A549 (cell line): ENCODE data around the gene IPO8. TPM values are rescaled to one million over a fixed set of nuclear protein-coding genes. Genes with fewer than 3 reads are reported as not detected.

Experiments
- ATAC-seq, 2 experiments: fragments of 200-7000 bp in 1 of 2; fragments of >200 bp in 1 of 2; cut with Nextera tagmentation in 1 of 2; cut with Tn5 transposase in 1 of 2; 3 replicates each; pipeline versions ENCODE4 v1.8.0 to v1.9.1; 2018 to 2020; ENCODE audit warnings: mild to moderate bottlenecking in 1 of 2, moderate library complexity in 1 of 2
- CTCF ChIA-PET: fragments of 300-600 bp; sonication (Branson Sonifier 250); formaldehyde crosslinking; extraction: SDS; loops from one replicate; lab custom pipeline; 2021; ENCODE audit warnings: antibody characterized with exemption, inconsistent platforms; lab: Yijun Ruan, JAX
- POLR2A ChIA-PET: fragments of 350-600 bp; formaldehyde crosslinking; extraction: SDS; loops from one replicate; lab custom pipeline; 2021; ENCODE audit warnings: antibody characterized with exemption, inconsistent platforms; lab: Yijun Ruan, JAX
- DNase-seq, 2 experiments: peaks; one replicate each; pipeline versions ENCODE4 v3.0.0 to v3.0.0-alpha.2; 2011 to 2016; ENCODE audit warnings: low read depth in 1 of 2, low spot score in 1 of 2
- FAIRE-seq: peaks from 2 replicates; lab custom pipeline; 2011; peaks lifted over from hg19 to GRCh38; lab: Jason Lieb, UNC
- H3K27ac ChIP-seq, 2 experiments: fragments of >200 bp; sonication (Bioruptor Twin); formaldehyde crosslinking; 3 replicates each; pipeline ENCODE4 v1.5.1; 2016 to 2017
- H3K4me1 ChIP-seq: fragments of >200 bp; sonication (Bioruptor Twin); formaldehyde crosslinking; 3 replicates; pipeline ENCODE4 v1.6.1; 2016
- H3K4me2 ChIP-seq: fragments of >200 bp; sonication (Bioruptor Twin); formaldehyde crosslinking; 3 replicates; pipeline ENCODE4 v1.6.1; 2016
- H3K4me3 ChIP-seq: fragments of >200 bp; sonication (Bioruptor Twin); formaldehyde crosslinking; 3 replicates; pipeline ENCODE4 v1.5.1; 2016
- H3K9me3 ChIP-seq: fragments of >200 bp; sonication (Bioruptor Twin); formaldehyde crosslinking; 3 replicates; pipeline ENCODE4 v1.6.1; 2016
- FOSB ChIP-seq: fragments of 250-450 bp; sonication (Bioruptor Pico); IDR thresholded peaks from 2 replicates; pipeline ENCODE4 v1.5.0; 2020; ENCODE audit warnings: mild to moderate bottlenecking, moderate library complexity
- FOSL2 ChIP-seq, 2 experiments: fragments of 450-650 bp in 1 of 2; fragments of >200 bp in 1 of 2; sonication (Bioruptor Twin) in 1 of 2; formaldehyde crosslinking; IDR thresholded peaks; 2 replicates each; pipeline versions ENCODE4 v1.5.0 to v1.6.1; 2016 to 2020; ENCODE audit warnings: mild to moderate bottlenecking in 1 of 2, moderate library complexity in 1 of 2
- MYC ChIP-seq: IDR thresholded peaks from 2 replicates; pipeline ENCODE4 v1.6.1; 2012; ENCODE audit warnings: mild to moderate bottlenecking, inconsistent platforms, low read length, improper control_type of control experiment, borderline replicate concordance
- PHF8 ChIP-seq: fragments of 200-600 bp; sonication (generic); IDR thresholded peaks from 2 replicates; pipeline ENCODE4 v1.6.1; 2016; ENCODE audit warnings: low read depth, mild to moderate bottlenecking, antibody characterized with exemption, moderate library complexity, borderline replicate concordance
- RCOR1 ChIP-seq: fragments of 150-350 bp; IDR thresholded peaks from 2 replicates; pipeline ENCODE4 v1.6.1; 2014; ENCODE audit warnings: antibody characterized with exemption, low read length, low read depth
- RFX5 ChIP-seq: fragments of 450-650 bp; IDR thresholded peaks from 2 replicates; pipeline ENCODE4 v1.7.1; 2014; ENCODE audit warnings: antibody characterized with exemption, mild to moderate bottlenecking, moderate library complexity
- SREBF2 ChIP-seq: fragments of 450-650 bp; IDR thresholded peaks from 2 replicates; pipeline ENCODE4 v1.6.1; 2014; ENCODE audit warnings: mild to moderate bottlenecking, moderate library complexity
- ZFP36 ChIP-seq: fragments of 450-650 bp; IDR thresholded peaks from 2 replicates; pipeline ENCODE4 v1.6.1; 2014; ENCODE audit warnings: borderline replicate concordance; ENCODE audit not compliant: partially characterized antibody
- WGBS: methylation state at CpG from one replicate; pipeline ENCODE4 v1.1.6; 2017; ENCODE audit errors: missing lambda C conversion rate; 5-methylcytosine and 5-hydroxymethylcytosine counted together
- polyA plus RNA-seq, 4 experiments: library from polyadenylated mRNA; depleted of rRNA in 3 of 4; stranded (reverse); fragments of >200 nt; fragmentation: RNase III in 1 of 4; extraction: RNeasy Plus Mini Kit Qiagen cat#74134 plus additional on column Dnase treatment in 1 of 4; gene quantifications; 2 replicates in 3 of 4; 3 replicates in 1 of 4; pipeline ENCODE4 v1.2.3, GENCODE V29; 2011 to 2017
- TF ChIP-seq, protein P1 (sequence below): fragments of >200 bp; sonication (Bioruptor Twin); formaldehyde crosslinking; IDR thresholded peaks from 2 replicates; pipeline ENCODE4 v1.6.1; 2016
- TF ChIP-seq, protein P2 (sequence below): fragments of 150-350 bp; IDR thresholded peaks from 2 replicates; pipeline ENCODE4 v1.6.1; 2014; ENCODE audit warnings: low read depth, mild to moderate bottlenecking, low read length

Gene IPO8
- polyA plus RNA-seq, 2 of the 4 experiments (the other 2 are of a cell fraction) = 23.1 to 31.8 TPM

GRCh38 chr12:30696486-30696885 lies 817 bp upstream of the IPO8 start:
- no peak for TF ChIP-seq FOSB (CRISPR knock-in tag)
- TF ChIP-seq, all 56 proteins: peak for 0
- FAIRE-seq (no peak), DNase-seq (no peak), ATAC-seq (no peak)
- H3K4me2 ChIP-seq = peak overlapping the region; percentile 83
- peaks cover 20% of the 10 kb centered on the region; the same call in 2 of the 3 replicates for H3K4me1 ChIP-seq
- H3K4me3 ChIP-seq = peak overlapping the region; percentile 87
- 93% methylated on average over 14 of the region's 14 CpGs for WGBS
- H3K9me3 ChIP-seq = no peaks in the 10 kb centered on the region
- POLR2A ChIA-PET = interaction anchor here (1.2 kb wide), 2 partner anchors 28 to 99 kb away, joined by 3 to 12 read pairs; no protein-coding TSS in a partner anchor
- H3K27ac ChIP-seq = peak overlapping the region; percentile 87 to 96; a peak in 5 of 6 replicates
- CTCF ChIA-PET = interaction anchor here (1.2 to 1.7 kb wide), 3 partner anchors 14 to 59 kb away, joined by 4 to 10 read pairs (median 6); partner anchors contain the start of gene CAPRIN2

- Histone ChIP-seq H3K9me3 (no peaks in the 10 kb centered on the region), H3K4me1 (peaks cover 24% of the 10 kb centered on the region; the same call in 2 of the 3 replicates), H3K4me2 (peak overlapping the region; percentile 83), H3K27ac (peak overlapping the region; percentile 87 to 96), H3K4me3 (peak overlapping the region; percentile 87)
- WGBS = 3% methylated on average over 6 of the region's 6 CpGs
- ChIA-PET POLR2A (interaction anchor here (0.7 to 1.2 kb wide), 7 partner anchors 9 to 381 kb away, joined by 3 to 17 read pairs (median 4); partner anchors contain the start of gene CAPRIN2), CTCF (interaction anchor here (0.6 to 2.7 kb wide), 10 partner anchors 11 to 822 kb away, joined by 3 to 11 read pairs (median 7); partner anchors contain the start of gene CAPRIN2)
- FAIRE-seq (peak; percentile 13), ATAC-seq (peak in 1 of 2 experiments; percentile 55; a peak in 5 of 6 replicates), DNase-seq (no peak)
- TF ChIP-seq MYC (no peak), PHF8 (peak; percentile 20; the same call in 1 of the 2 replicates), RCOR1 (no peak), RFX5 (no peak)
Measured at GRCh38 chr12:30696103-30696408, 387 bp upstream of the IPO8 start.

DNA sequence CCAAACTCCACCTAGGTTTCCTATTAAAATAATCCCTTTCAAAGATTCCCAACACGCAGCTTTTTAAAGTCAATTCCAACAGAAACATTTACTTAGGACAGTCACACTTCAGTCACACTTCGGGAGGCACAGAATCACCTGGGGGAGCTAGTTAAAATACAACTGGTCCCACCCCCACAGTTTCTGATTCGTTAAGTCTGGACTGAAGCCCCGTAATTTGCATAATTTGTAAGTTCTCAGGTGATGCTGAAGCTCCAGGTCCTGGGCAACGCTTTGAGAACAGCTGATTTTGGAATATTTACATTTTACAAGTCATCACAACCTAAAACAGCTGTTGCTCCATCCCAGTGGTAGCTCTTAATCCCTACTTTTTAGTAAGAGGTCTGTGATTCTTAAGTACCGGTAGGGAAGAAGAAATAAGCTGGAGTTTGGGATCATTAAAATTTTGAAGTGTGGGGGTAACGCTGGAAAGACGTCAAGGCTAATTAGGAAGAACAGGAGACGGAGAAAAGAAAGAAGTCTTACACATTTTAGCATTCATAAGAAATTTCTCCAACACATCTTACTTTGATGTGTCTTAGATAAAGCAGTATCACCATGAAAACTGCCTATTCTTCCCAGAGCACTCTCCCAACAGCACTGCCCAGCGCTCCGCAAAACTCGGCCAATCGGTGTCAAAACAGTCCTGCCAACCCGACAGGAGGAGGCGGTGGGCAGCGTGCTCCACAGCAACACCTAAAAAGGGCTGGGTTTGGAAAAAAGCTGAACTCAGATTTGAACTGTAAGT lies 1.1 kb downstream of the IPO8 start:
- POLR2A ChIA-PET = interaction anchor here (1.2 kb wide), 1 partner anchor 11 kb away, joined by 3 read pairs; no protein-coding TSS in a partner anchor
- no peak for FAIRE-seq
- CTCF ChIA-PET = interaction anchor here (0.8 to 2.7 kb wide), 10 partner anchors 10 to 239 kb away, joined by 3 to 11 read pairs (median 7); partner anchors contain the start of gene CAPRIN2

DNA sequence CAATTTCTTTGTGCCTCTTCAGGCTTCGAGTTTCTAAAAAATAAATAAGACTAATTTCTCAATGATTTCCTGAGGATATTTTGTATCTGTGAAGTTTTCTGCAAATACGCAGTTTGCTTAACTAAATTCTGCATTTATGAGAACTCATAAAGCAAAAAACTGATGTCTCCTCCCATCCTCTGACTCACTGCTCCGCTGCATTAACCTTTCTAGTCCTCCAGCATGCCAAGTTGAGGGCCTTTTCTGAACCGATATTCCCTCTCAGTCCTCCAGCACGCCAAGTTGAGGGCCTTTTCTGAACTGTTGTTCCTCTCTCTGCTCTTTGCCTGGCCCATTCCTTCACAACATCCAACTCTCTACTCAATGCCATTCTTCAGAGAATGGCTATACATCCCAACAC lies 3.2 kb downstream of the IPO8 start:
- H3K4me2 ChIP-seq = no peak overlapping the region
- POLR2A ChIA-PET = no interaction called here
- H3K9me3 ChIP-seq = no peaks in the 10 kb centered on the region
- TF ChIP-seq, protein P1, sequence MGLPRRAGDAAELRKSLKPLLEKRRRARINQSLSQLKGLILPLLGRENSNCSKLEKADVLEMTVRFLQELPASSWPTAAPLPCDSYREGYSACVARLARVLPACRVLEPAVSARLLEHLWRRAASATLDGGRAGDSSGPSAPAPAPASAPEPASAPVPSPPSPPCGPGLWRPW = no peak
- TF ChIP-seq FOSB (CRISPR knock-in tag) = no peak
- TF ChIP-seq, all 56 proteins: peak for 0
- CTCF ChIA-PET = no interaction called here
- no peak overlapping the region for H3K27ac ChIP-seq
- WGBS = 83% methylated on average over 5 of the region's 5 CpGs
- ATAC-seq (no peak), FAIRE-seq (no peak), DNase-seq (no peak)
- H3K4me3 ChIP-seq = no peak overlapping the region
- H3K4me1 ChIP-seq = peaks cover 33% of the 10 kb centered on the region; the same call in 2 of the 3 replicates

More for the DNA sequence above, 1.1 kb downstream of the IPO8 start:
- ATAC-seq (peak; percentile 70 to 82), DNase-seq (peak; percentile 53 to 57)
- Histone ChIP-seq H3K4me1 (peaks cover 28% of the 10 kb centered on the region; the same call in 2 of the 3 replicates), H3K9me3 (no peaks in the 10 kb centered on the region), H3K4me3 (peak overlapping the region; percentile 87), H3K27ac (peak overlapping the region; percentile 87 to 96), H3K4me2 (peak overlapping the region; percentile 79)
- TF ChIP-seq, protein P2, sequence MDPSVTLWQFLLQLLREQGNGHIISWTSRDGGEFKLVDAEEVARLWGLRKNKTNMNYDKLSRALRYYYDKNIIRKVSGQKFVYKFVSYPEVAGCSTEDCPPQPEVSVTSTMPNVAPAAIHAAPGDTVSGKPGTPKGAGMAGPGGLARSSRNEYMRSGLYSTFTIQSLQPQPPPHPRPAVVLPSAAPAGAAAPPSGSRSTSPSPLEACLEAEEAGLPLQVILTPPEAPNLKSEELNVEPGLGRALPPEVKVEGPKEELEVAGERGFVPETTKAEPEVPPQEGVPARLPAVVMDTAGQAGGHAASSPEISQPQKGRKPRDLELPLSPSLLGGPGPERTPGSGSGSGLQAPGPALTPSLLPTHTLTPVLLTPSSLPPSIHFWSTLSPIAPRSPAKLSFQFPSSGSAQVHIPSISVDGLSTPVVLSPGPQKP = no peak
- TF ChIP-seq ZFP36 = no peak
- 7% methylated on average over 16 of the region's 16 CpGs for WGBS

DNA sequence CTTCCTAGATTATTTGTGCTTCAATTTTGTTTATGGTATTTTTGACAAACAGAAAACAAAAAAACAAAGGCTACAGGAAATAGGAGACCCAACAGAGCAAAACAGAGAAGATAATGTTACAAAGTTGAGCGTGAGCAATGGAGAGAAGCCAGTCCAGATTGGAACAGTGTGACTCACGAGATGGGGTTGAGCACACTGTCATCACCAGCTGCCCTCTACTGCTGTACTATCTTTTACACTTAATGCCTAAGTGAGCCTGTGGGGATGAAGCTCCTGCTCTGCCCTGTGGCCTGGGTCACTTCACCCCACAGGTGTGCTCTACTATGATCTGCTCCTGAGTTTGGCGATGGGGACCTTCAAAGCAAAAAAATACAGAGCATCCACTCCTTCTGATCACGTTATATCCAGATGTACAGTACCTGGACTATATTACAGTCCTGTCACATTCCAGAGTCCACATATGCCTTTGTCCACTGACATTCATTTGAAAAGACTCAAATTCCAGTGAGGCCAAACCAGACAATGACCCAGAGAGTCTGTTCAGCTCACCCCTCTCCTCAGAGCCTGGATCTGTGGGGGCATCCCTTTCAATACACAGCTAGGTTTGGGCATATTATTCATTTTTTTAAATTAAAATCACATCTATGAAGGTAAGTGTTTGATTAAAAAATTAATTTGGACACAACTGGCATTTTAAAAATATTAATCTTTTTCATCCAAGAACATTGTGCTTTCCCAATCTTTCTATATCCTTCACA lies 4.4 kb downstream of the IPO8 start:
- WGBS = 54% methylated on average over 4 of the region's 4 CpGs
- Histone ChIP-seq H3K9me3 (no peaks in the 10 kb centered on the region), H3K4me1 (peaks cover 34% of the 10 kb centered on the region; the same call in 2 of the 3 replicates), H3K27ac (peak overlapping the region in 1 of 2 experiments; percentile 15; a peak in 1 of 6 replicates), H3K4me2 (0 out of 3 replicates have a peak overlapping the region, but pooled peaks have one; percentile 2), H3K4me3 (no peak overlapping the region)
- CTCF ChIA-PET = no interaction called here
- TF ChIP-seq FOSL2 (IDR thresholded peaks at IDR 0.05) (no peak), FOSL2 (CRISPR knock-in tag; IDR thresholded peaks at IDR 0.05) (0 out of 2 replicates have a peak, but pooled peaks have one; percentile 5), SREBF2 (no peak)
- ATAC-seq = peak; percentile 47 to 63; a peak in 3 of 6 replicates
- DNase-seq = peak; percentile 8 to 33
- POLR2A ChIA-PET = no interaction called here
- FAIRE-seq = no peak
